Chondrocyte (in vitro differentiated cells): ENCODE results near the gene LARGE1. TPM values are rescaled to one million over a fixed set of nuclear protein-coding genes. Genes with fewer than 3 reads are reported as not detected.
"Not testable (repeated sequence)": the region's sequence is repeated elsewhere in the genome, so short reads cannot be mapped to it uniquely, and the experiment has no call there.

Source experiments
- DNase-seq: peaks from one replicate; pipeline ENCODE4 v3.0.0; 2021; ENCODE audit warnings: mixed read lengths, low spot score
- H3K27ac Mint-ChIP-seq: one replicate; pipeline ENCODE4 v1.8.0; 2021; ENCODE audit warnings: mild to moderate bottlenecking, moderate library complexity, mixed read lengths; ENCODE audit not compliant: unreplicated experiment
- H3K27me3 Mint-ChIP-seq: 2 replicates; pipeline ENCODE4 v1.8.0; 2021; ENCODE audit warnings: low read depth, mixed read lengths
- H3K36me3 Mint-ChIP-seq: 2 replicates; pipeline ENCODE4 v1.8.0; 2021; ENCODE audit warnings: low read depth, mixed read lengths
- H3K4me1 Mint-ChIP-seq: 2 replicates; pipeline ENCODE4 v1.8.0; 2021; ENCODE audit warnings: low read depth, mild to moderate bottlenecking, mixed read lengths
- H3K4me3 Mint-ChIP-seq: one replicate; pipeline ENCODE4 v1.8.0; 2021; ENCODE audit warnings: mild to moderate bottlenecking, moderate library complexity, mixed read lengths; ENCODE audit not compliant: unreplicated experiment
- H3K9me3 Mint-ChIP-seq: 2 replicates; pipeline ENCODE4 v1.8.0; 2021; ENCODE audit warnings: low read depth, mixed read lengths
- CTCF ChIP-seq: fragments of 200-600 bp; sonication (generic); IDR thresholded peaks from 2 replicates; pipeline ENCODE4 v1.5.0; 2021; ENCODE audit warnings: antibody characterized with exemption, mild to moderate bottlenecking, moderate library complexity
- total RNA-seq: library from RNA; stranded (reverse); gene quantifications from 3 replicates; pipeline ENCODE4 v1.2.1, GENCODE V29; 2021

Gene LARGE1
- total RNA-seq, 1 donor from 2014 or later, result 21.3 TPM

DNA sequence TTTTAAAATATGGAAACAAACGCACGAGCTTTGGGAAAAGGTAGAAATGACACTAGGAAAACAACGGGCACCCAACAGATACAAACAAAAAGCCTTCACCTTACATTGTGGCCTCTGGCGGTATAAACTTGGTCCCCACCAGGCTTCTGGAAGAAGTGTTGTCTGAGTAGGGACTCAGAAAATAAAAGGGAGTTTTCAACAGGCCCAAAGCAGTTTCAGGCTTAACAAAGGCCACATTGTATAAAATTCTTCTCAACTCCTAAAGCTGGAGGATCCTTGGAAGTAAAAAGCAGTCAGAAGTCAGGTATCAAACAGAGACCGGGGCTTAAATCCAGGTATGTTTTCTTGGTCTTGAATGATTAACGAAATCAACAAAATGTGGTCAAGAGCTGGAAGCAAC lies 61.0 kb downstream of the LARGE1 start:
- Mint-ChIP-seq H3K9me3 (no peaks in the 10 kb centered on the region), H3K27ac (no peak overlapping the region), H3K4me1 (peaks cover 4% of the 10 kb centered on the region), H3K27me3 (no peaks in the 10 kb centered on the region), H3K4me3 (no peak overlapping the region), H3K36me3 (no peaks in the 10 kb centered on the region)
- no peak for DNase-seq
- TF ChIP-seq CTCF, result no peak

GRCh38 chr22:33858653-33859052 lies 61.6 kb downstream of the LARGE1 start:
- H3K4me1 Mint-ChIP-seq, result peaks cover 11% of the 10 kb centered on the region
- not testable (repeated sequence) for H3K9me3 Mint-ChIP-seq, H3K27me3 Mint-ChIP-seq, DNase-seq, H3K4me3 Mint-ChIP-seq, H3K36me3 Mint-ChIP-seq, H3K27ac Mint-ChIP-seq

DNA sequence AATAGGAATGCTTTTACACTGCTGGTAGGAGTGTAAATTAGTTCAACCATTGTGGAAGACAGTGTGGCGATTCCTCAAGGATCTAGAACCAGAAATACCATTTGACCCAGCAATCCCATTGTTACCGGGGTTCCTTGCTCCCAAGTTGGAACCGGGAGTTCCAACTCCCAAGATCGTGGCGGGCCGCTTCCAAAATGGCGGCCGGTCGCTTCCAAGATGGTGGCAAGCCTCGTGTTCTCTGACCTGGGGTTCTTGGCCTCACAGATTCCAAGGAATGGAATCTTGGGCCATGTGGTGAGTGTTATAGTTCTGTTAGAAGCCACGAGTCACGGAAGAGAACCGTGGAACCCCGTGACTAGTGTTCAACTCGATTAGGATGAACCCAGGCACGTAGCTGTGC lies 62.5 kb downstream of the LARGE1 start:
- peaks cover 20% of the 10 kb centered on the region for H3K4me1 Mint-ChIP-seq
- not testable (repeated sequence) for H3K27me3 Mint-ChIP-seq, H3K9me3 Mint-ChIP-seq, DNase-seq, H3K27ac Mint-ChIP-seq, H3K4me3 Mint-ChIP-seq, H3K36me3 Mint-ChIP-seq

- Mint-ChIP-seq H3K9me3 (no peaks in the 10 kb centered on the region), H3K27ac (peak overlapping the region; percentile 89), H3K36me3 (no peaks in the 10 kb centered on the region), H3K4me1 (peaks cover 33% of the 10 kb centered on the region), H3K27me3 (no peaks in the 10 kb centered on the region), H3K4me3 (no peak overlapping the region)
- DNase-seq, result no peak
- no peak for TF ChIP-seq CTCF
Measured at GRCh38 chr22:33854724-33855123, 65.6 kb downstream of the LARGE1 start.

- DNase-seq, result no peak
- H3K4me1 Mint-ChIP-seq, result peaks cover 33% of the 10 kb centered on the region
- TF ChIP-seq CTCF, result no peak
- H3K36me3 Mint-ChIP-seq, result no peaks in the 10 kb centered on the region
- H3K9me3 Mint-ChIP-seq, result no peaks in the 10 kb centered on the region
- peak overlapping the region; percentile 89 for H3K27ac Mint-ChIP-seq
- H3K4me3 Mint-ChIP-seq, result peak overlapping the region; percentile 72
- no peaks in the 10 kb centered on the region for H3K27me3 Mint-ChIP-seq
Measured at GRCh38 chr22:33853200-33854097, 66.8 kb downstream of the LARGE1 start.

- Mint-ChIP-seq H3K4me3 (no peak overlapping the region), H3K27ac (no peak overlapping the region), H3K27me3 (no peaks in the 10 kb centered on the region), H3K4me1 (peaks cover 33% of the 10 kb centered on the region), H3K36me3 (peaks cover 2% of the 10 kb centered on the region), H3K9me3 (peaks cover 2% of the 10 kb centered on the region)
- TF ChIP-seq CTCF, result no peak
- DNase-seq, result no peak
Measured at GRCh38 chr22:33851821-33852384, 68.4 kb downstream of the LARGE1 start.
